ENCODE results near the gene SCO1.

Gene SCO1

DNA sequence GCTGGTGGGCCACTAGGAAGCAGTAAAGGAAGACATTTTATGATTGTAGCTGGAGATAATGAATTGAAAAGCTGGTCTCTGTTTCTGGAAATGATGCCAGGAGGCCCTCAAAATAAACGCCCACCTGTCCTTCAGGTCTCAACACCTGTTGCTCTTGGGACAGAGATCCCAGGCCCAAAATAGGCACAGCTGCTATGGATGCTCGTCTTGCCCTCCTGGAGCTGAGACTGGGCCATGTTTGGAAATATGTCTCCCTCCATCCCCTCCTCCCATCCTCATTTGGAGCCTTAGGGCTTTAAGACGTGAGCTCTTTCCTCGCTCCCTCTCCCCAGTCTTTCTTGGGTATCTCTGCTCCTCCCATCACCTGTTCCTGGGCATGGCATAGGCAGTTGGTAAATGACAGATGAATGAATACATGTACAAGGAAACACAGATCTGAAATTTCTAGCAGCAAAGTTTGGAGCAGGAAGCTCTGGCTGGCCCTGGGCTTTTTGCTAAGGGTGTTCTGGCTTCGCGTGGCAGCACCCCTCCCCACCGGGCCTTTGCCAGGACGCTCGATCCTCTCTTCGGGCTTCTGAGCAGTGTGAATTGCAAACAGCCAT is 73.5 kb downstream of the SCO1 start:
- Histone ChIP-seq H3K18ac (ENCODE audit: low read length) (peak overlapping the region; percentile 21), H3K23ac (ENCODE audit: low read depth, low read length, poor library complexity) (no peak overlapping the region), H3K4me3 (ENCODE audit: low read length in 2 of 2) (no peak overlapping the region), H4K91ac (ENCODE audit: low read depth, low read length, poor library complexity) (no peak overlapping the region), H3K9ac (ENCODE audit: low read depth, low read length, poor library complexity) (no peak overlapping the region), H3K4me1 (ENCODE audit: control insufficient read depth in 2 of 2, insufficient read depth in 1 of 2, low read depth in 1 of 2, low read length in 2 of 2) (no peaks in the 10 kb centered on the region), H3K27ac (replicated peaks; ENCODE audit: low read length) (no peak overlapping the region), H3K14ac (ENCODE audit: low read length) (no peak overlapping the region), H2BK120ac (ENCODE audit: low read depth, low read length) (no peak overlapping the region), H2BK15ac (ENCODE audit: low read length) (peak overlapping the region; percentile 21), H3K4me2 (ENCODE audit: insufficient read depth, low read length, poor library complexity, severe bottlenecking) (no peak overlapping the region), H4K8ac (ENCODE audit: low read depth, low read length) (no peak overlapping the region), H3K9me3 (replicated peaks in 1 of 2; ENCODE audit: control insufficient read depth in 2 of 2, insufficient read depth in 1 of 2, low read depth in 1 of 2, low read length in 2 of 2) (no peaks in the 10 kb centered on the region), H3K36me3 (replicated peaks in 1 of 2; ENCODE audit: control insufficient read depth in 2 of 2, insufficient read depth in 2 of 2, low read length in 2 of 2) (no peaks in the 10 kb centered on the region), H2BK12ac (ENCODE audit: low read length) (no peak overlapping the region), H3K79me1 (ENCODE audit: low read depth, low read length) (no peaks in the 10 kb centered on the region), H2AFZ (ENCODE audit: low read length) (no peak overlapping the region), H2AK5ac (ENCODE audit: low read depth, low read length) (peak overlapping the region; percentile 41), H3K4ac (ENCODE audit: low read length) (no peak overlapping the region), H3K27me3 (ENCODE audit: control insufficient read depth in 3 of 3, insufficient read depth in 3 of 3, low read depth in 1 of 3, low read length in 3 of 3) (peaks cover 0 to 10% (median 0%) of the 10 kb centered on the region in 3 experiments), H2BK5ac (ENCODE audit: low read length) (no peak overlapping the region)
- DNase-seq (ENCODE audit: low spot score): no peak
- no CpG with 5 or more reads among the region's 10 CpGs for WGBS, 2 donors (ENCODE audit: extremely low coverage in 2 of 2, insufficient read length in 2 of 2, insufficient replicate concordance in 1 of 2)

DNA sequence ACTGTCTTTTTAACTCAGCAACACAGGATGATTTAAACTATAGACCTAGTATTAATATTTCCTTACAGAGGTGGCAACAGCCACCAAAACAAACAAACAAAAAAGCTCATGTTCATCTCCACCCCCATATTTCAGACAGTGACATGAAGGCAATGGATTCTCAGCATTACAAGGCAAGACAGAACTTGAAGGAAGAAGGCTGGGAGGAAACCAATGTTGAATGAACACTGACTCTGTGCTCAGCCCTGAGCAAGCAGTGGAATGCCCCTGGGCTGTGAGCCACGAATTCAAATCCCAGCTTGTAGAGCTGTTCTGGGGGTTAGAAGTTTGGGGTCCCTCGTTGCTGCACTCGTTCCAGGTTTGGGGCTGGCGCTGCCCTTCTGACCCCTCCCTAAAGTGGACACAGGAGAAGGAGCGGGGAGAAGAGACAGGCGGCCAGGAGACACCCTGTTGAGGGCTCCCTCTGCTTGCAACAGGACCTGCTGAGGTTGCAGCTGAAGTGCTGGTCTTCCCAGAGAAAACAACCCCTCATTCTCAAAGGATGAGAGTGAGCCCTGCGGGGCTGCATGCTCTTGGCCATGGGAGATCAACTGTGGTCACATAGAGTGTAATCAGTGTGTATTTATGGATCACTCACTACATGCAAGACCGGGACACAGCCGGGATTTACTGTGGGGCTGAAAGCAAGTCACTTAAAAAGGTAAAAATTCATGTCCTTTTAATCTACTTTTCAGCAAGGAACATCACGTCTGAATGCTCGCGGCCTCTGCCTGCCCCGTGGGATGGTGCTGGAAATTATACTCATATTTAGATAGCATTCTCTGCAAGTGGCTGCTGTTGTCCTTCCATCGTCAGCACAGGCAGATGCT is 74.5 kb downstream of the SCO1 start:
- WGBS, 2 donors (ENCODE audit: extremely low coverage in 2 of 2, insufficient read length in 2 of 2, insufficient replicate concordance in 1 of 2): no CpG with 5 or more reads among the region's 14 CpGs
- Histone ChIP-seq H4K91ac (ENCODE audit: low read depth, low read length, poor library complexity) (no peak overlapping the region), H3K79me1 (ENCODE audit: low read depth, low read length) (no peaks in the 10 kb centered on the region), H2BK15ac (ENCODE audit: low read length) (no peak overlapping the region), H3K36me3 (replicated peaks in 1 of 2; ENCODE audit: control insufficient read depth in 2 of 2, insufficient read depth in 2 of 2, low read length in 2 of 2) (no peaks in the 10 kb centered on the region), H3K4me3 (ENCODE audit: low read length in 2 of 2) (no peak overlapping the region), H3K27me3 (ENCODE audit: control insufficient read depth in 3 of 3, insufficient read depth in 3 of 3, low read depth in 1 of 3, low read length in 3 of 3) (peaks cover 0 to 10% (median 0%) of the 10 kb centered on the region in 3 experiments), H2AK5ac (ENCODE audit: low read depth, low read length) (no peak overlapping the region), H2BK120ac (ENCODE audit: low read depth, low read length) (no peak overlapping the region), H3K18ac (ENCODE audit: low read length) (peak overlapping the region; percentile 13), H3K4me1 (ENCODE audit: control insufficient read depth in 2 of 2, insufficient read depth in 1 of 2, low read depth in 1 of 2, low read length in 2 of 2) (no peaks in the 10 kb centered on the region), H3K27ac (replicated peaks; ENCODE audit: low read length) (no peak overlapping the region), H3K4ac (ENCODE audit: low read length) (no peak overlapping the region), H3K4me2 (ENCODE audit: insufficient read depth, low read length, poor library complexity, severe bottlenecking) (no peak overlapping the region), H4K8ac (ENCODE audit: low read depth, low read length) (no peak overlapping the region), H3K9ac (ENCODE audit: low read depth, low read length, poor library complexity) (no peak overlapping the region), H2BK5ac (ENCODE audit: low read length) (no peak overlapping the region), H3K9me3 (replicated peaks in 1 of 2; ENCODE audit: control insufficient read depth in 2 of 2, insufficient read depth in 1 of 2, low read depth in 1 of 2, low read length in 2 of 2) (no peaks in the 10 kb centered on the region), H2AFZ (ENCODE audit: low read length) (peak overlapping the region; percentile 40), H3K23ac (ENCODE audit: low read depth, low read length, poor library complexity) (no peak overlapping the region), H2BK12ac (ENCODE audit: low read length) (no peak overlapping the region), H3K14ac (ENCODE audit: low read length) (no peak overlapping the region)
- no peak for DNase-seq (ENCODE audit: low spot score)

Data from neuronal stem cell (in vitro differentiated cells).